ENCODE results near the gene NUP210. TPM values are rescaled to one million over a fixed set of nuclear protein-coding genes. Genes with fewer than 3 reads are reported as not detected.

The NUP210 gene
- total RNA-seq, 4 donors from 2014 or later: 11.6 to 81.7 (median 29.8) TPM

DNA sequence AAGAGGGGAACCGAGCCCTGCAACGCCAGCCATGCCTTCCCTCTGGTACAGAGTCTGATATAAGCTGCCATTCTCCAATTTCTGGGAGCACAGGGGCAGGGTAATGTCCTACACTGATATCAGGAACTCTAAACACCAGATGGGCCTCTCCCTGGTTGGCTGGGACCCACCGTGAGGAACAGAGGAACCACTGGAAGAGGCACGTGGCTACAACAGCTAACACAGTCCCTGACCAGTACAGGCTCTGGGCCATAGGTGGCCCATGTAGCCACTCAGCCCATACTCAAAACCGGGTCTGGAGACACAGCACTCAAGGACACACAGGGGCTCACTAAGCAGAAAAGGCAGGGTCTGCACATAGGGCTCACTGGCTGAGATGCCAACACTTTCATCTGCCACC lies 13.9 kb downstream of the NUP210 start:
- no peaks in the 10 kb centered on the region for H3K36me3 ChIP-seq
- H3K9me3 ChIP-seq: peaks cover 0 to 14% (median 7%) of the 10 kb centered on the region in 4 donors
- H3K27ac ChIP-seq: no peak overlapping the region
- TF ChIP-seq POLR2A (IDR thresholded peaks at IDR 0.05): no peak
- TF ChIP-seq, protein P1, sequence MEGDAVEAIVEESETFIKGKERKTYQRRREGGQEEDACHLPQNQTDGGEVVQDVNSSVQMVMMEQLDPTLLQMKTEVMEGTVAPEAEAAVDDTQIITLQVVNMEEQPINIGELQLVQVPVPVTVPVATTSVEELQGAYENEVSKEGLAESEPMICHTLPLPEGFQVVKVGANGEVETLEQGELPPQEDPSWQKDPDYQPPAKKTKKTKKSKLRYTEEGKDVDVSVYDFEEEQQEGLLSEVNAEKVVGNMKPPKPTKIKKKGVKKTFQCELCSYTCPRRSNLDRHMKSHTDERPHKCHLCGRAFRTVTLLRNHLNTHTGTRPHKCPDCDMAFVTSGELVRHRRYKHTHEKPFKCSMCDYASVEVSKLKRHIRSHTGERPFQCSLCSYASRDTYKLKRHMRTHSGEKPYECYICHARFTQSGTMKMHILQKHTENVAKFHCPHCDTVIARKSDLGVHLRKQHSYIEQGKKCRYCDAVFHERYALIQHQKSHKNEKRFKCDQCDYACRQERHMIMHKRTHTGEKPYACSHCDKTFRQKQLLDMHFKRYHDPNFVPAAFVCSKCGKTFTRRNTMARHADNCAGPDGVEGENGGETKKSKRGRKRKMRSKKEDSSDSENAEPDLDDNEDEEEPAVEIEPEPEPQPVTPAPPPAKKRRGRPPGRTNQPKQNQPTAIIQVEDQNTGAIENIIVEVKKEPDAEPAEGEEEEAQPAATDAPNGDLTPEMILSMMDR (IDR thresholded peaks at IDR 0.05): no peak
- H3K4me1 ChIP-seq: no peaks in the 10 kb centered on the region
- H3K4me3 ChIP-seq: no peak overlapping the region
- no peaks in the 10 kb centered on the region for H3K27me3 ChIP-seq
- no peak for DNase-seq

DNA sequence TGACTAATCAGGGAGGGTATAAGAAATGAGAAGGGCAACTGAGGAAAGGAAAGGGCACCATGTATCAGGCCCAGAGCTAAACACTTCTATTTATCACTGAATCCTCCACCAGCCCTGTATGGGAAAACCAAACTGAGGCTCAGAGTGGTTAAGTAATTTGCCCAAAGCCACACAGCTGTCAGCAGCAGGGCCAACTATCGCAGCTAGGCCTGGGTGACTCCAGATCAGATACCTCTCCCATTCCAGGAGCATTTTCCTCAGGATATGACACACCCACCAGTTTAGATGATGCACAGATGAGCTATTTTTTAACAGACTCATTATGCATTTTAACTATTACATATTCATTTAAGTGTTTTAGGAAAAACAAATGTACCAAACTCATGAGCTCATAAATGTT lies 14.5 kb downstream of the NUP210 start:
- DNase-seq: no peak
- Histone ChIP-seq H3K9me3 (peaks cover 0 to 14% (median 7%) of the 10 kb centered on the region in 4 donors), H3K27me3 (no peaks in the 10 kb centered on the region), H3K36me3 (no peaks in the 10 kb centered on the region), H3K4me3 (no peak overlapping the region), H3K4me1 (no peaks in the 10 kb centered on the region), H3K27ac (no peak overlapping the region)
- no peak for TF ChIP-seq POLR2A (IDR thresholded peaks at IDR 0.05)
- TF ChIP-seq, protein P1 (IDR thresholded peaks at IDR 0.05): no peak

DNA sequence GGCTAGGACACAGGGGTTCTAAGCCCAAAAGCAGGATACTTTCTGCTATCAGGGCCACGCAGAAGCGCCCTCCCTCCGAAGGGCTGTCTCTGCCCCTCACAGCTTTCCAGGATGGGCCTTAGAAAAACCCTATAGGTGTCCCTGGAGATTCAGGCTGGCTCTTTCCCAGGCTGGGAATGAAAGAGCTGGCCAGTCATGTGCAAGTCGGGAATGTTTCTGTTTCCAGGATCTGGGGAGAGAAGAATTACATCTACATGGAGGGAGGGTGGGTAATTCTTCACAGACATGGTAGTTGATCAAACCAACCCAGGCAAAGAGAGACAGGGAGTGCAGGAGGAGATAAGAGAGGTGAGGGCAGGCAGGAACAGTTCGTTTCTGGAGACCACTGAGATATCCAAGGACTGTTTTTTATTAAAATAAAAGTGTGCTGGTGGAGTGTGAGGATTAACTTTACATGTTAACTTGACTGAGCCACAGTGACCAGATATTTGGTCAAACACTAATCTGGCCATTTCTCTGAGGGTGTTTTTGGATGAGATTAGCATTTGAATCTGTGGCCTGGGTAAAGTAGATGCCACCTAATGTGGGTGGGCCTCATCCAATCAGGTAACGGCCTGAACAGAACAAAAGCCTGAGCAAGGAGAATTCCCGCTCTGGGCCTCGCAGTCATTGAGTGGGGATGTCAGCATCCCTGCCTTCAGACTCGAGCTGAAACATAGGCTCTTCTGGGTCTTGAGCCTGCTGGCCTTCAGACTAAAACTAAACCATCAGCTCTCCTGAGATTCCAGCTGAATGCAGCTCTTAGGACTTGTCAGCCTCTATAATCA lies 15.3 kb downstream of the NUP210 start:
- H3K36me3 ChIP-seq: no peaks in the 10 kb centered on the region
- H3K27me3 ChIP-seq: no peaks in the 10 kb centered on the region
- no peaks in the 10 kb centered on the region for H3K4me1 ChIP-seq
- TF ChIP-seq, protein P1 (IDR thresholded peaks at IDR 0.05): no peak
- no peak for TF ChIP-seq POLR2A (IDR thresholded peaks at IDR 0.05)
- H3K9me3 ChIP-seq: peaks cover 0 to 14% (median 7%) of the 10 kb centered on the region in 4 donors
- H3K27ac ChIP-seq: no peak overlapping the region
- no peak for DNase-seq
- H3K4me3 ChIP-seq: no peak overlapping the region

DNA sequence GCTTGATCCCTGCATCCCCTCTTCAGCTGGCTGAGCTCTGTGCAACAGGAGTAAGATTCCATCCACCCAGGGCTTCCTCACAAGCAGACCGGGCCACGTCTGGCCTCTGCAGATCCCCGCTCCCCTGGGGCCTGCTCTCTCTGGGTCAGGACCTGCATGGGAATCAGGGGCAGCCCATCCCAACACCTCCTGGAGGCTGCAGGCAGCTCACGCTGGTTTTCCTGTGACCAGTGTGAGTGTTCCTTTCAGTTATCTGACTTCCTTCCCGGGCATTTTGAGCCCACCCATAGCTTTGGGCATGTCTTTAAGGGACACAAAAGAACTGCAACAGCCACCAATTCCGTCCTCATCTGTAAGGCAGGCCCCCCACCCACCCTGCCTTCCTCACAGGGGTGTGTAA lies 16.3 kb downstream of the NUP210 start:
- Histone ChIP-seq H3K27me3 (no peaks in the 10 kb centered on the region), H3K27ac (no peak overlapping the region), H3K4me3 (no peak overlapping the region), H3K4me1 (no peaks in the 10 kb centered on the region), H3K36me3 (no peaks in the 10 kb centered on the region), H3K9me3 (peaks cover 0 to 14% (median 7%) of the 10 kb centered on the region in 4 donors)
- TF ChIP-seq, protein P1 (IDR thresholded peaks at IDR 0.05): no peak
- TF ChIP-seq POLR2A (IDR thresholded peaks at IDR 0.05): no peak
- no peak for DNase-seq

DNA sequence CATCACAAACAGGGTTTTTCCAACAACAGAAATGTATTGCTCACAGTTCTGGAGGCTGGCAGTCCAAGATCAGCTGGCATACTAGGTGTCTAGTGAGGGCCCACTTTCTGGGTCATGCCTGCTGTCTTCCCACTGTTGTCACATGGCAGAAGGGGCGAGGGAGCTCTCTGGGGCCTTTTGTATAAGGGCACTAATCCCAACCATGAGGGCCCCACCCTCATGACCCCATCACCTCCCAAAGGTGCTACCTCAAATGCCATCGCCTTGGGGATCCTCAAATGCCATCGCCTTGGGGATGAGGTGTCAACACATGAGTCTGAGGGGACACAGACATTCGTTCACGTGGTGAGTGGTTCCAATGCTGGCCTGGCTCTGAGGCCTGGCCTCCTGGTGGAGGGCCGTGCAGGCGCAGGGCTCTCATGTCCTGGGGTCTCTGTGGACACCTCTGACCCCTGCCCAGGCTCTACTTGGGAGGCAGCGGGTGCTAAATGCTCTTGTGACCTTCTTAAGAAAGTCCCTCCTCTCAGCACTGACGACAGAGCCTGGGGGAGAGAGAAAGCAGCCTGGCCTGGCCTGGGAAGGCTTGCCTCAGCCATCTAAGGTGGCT lies 16.8 kb downstream of the NUP210 start:
- Histone ChIP-seq H3K36me3 (no peaks in the 10 kb centered on the region), H3K4me1 (no peaks in the 10 kb centered on the region), H3K27me3 (no peaks in the 10 kb centered on the region), H3K27ac (no peak overlapping the region), H3K4me3 (no peak overlapping the region), H3K9me3 (peaks cover 0 to 12% (median 6%) of the 10 kb centered on the region in 4 donors)
- no peak for DNase-seq
- TF ChIP-seq POLR2A (IDR thresholded peaks at IDR 0.05): no peak
- TF ChIP-seq, protein P1 (IDR thresholded peaks at IDR 0.05): no peak
